AG08395 (cell line): Measurements from ENCODE around the gene CHFR.
"Not testable (repeated sequence)": the region's sequence is repeated elsewhere in the genome, so short reads cannot be mapped to it uniquely, and the experiment has no call there.

Experiments used
- DNase-seq: peaks from one replicate; pipeline ENCODE4 v3.0.0; 2012; ENCODE audit warnings: mixed read lengths, low spot score

Gene CHFR, protein sequence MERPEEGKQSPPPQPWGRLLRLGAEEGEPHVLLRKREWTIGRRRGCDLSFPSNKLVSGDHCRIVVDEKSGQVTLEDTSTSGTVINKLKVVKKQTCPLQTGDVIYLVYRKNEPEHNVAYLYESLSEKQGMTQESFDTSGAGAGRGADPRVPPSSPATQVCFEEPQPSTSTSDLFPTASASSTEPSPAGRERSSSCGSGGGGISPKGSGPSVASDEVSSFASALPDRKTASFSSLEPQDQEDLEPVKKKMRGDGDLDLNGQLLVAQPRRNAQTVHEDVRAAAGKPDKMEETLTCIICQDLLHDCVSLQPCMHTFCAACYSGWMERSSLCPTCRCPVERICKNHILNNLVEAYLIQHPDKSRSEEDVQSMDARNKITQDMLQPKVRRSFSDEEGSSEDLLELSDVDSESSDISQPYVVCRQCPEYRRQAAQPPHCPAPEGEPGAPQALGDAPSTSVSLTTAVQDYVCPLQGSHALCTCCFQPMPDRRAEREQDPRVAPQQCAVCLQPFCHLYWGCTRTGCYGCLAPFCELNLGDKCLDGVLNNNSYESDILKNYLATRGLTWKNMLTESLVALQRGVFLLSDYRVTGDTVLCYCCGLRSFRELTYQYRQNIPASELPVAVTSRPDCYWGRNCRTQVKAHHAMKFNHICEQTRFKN

DNA sequence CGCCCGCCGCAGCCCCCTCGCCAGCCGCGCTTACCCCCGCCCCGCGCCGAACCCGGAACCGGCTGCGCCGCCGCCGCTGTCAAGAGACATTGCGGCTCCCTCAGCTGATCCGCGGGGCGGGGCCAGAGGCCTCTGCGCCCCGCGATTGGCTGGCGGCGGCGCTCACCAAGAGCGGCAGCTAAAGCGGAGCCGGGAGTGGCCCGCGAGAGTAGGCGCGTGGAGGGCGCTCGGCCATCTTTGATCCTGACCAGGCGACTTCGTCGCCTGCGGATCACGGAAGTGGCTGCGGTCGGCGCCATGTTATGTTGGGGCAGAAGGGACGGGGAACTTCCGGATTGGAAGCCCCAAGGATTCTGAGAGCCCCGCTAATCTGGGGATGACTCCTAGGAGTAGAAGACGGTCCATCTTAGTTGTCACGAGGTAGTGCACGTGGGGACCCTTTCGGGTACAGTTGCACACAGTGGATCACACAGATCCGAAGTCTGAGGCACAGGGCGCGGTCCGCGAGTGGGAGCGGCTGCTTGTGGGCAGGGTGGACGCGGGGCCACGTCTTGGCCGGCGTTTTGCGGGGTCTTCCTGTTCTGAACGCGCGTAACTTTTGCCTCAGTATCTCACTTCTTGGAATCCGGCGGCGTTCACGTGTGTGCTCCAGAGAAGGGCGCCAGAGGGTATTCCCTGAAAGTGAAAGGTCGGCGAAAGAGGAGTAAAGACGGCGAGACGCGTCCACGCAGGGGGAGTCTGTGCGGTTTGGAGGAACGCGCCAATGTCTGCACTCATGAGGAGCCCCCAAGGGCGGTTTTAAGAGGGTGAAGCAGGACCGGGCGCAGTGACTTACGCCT, at the start of gene CHFR:
CHFR (minus strand) TSS at position 93 of the 839 bp plus-strand sequence. CDS start 277 bp downstream, outside the sequence.
- peak; percentile 97 for DNase-seq

DNA sequence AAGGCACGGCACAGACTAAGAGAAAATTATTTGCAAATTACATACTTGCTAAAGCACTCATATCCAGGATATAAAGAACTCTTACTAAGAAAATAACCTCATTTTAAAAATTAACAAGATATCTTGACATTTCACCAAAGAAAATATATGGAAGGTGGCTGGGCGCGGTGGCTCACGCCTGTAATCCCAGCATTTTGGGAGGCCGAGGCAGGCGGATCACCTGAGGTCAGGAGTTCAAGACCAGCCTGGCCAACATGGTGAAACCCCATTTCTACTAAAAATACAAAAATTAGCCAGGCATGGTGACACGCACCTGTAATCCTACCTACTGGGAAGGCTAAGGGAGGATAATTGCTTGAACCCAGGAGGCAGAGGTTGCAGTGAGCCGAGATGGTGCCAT, 49.5 kb upstream of the CHFR start:
- DNase-seq = not testable (repeated sequence)

DNA sequence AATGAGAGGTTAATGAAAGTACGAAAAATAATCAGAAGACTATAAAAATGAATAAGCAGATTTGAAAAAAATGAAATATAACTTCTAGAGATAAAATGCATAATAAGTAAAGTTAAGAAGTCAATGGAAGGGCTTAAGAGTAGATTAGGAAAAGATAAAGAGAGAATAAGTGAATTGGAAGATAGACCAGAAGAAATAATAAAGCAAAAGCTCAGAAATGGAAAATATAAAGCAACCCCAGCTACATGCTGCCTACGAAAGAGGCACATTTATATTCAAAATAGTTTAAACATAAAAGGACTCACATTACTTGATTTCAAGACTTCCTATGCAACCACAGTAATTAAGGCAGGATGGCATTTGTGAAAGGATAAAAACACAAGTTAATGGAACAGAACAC, 48.8 kb upstream of the CHFR start:
- no peak for DNase-seq

DNA sequence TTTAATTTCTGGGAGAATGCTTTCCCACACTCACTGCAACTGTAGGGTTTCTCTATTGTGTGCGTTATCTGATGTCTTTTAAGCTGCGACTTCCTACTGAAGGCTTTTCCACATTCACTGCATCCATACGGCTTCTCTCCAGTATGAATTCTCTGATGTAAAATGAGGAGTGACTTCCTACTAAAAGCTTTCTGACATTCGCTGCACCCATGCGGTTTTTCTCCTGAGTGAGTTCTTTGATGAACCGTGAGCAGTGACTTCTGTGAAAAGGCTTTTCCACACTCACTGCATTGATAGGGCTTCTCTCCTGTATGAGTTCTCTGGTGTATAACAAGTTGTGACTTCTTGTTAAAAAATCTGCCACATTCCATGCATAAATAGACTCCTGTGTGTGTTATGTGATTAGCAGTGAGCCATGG, 39.0 kb upstream of the CHFR start:
- no peak for DNase-seq

DNA sequence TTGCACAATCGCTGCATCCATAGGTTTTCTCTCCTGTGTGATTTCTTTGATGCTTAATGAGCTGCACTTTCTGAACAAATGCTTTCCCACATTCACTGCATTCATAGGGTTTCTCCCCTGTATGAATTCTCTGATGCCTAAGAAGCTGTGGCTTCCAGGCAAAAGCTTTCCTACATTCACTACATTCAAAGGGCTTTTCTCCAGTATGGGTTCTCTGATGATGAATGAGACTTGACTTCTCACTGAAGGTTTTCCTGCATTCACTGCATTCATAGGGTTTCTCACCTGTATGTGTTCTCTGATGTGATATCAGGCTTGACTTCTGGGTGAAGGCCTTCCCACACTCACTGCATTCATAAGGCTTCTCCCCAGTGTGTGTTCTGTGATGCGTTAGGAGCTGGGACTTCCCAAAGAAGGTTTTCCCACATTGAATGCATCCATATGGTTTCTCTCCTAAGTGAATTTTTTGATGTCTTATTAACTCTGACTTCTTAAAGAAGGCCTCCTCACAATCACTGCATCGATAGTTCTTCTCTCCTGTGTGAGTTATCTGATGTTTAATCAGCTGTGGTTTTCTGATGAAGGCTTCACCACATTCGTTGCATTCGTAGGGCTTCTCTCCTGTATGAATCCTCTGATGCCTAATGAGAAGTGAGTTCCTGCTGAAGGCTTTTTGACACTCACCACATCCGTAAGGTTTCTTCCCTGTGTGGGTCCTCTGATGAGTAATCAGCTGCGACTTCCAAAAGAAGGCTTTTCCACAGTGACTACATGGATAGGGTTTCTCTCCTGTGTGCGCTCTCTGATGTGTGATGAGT, 38.4 kb upstream of the CHFR start:
- no peak for DNase-seq

DNA sequence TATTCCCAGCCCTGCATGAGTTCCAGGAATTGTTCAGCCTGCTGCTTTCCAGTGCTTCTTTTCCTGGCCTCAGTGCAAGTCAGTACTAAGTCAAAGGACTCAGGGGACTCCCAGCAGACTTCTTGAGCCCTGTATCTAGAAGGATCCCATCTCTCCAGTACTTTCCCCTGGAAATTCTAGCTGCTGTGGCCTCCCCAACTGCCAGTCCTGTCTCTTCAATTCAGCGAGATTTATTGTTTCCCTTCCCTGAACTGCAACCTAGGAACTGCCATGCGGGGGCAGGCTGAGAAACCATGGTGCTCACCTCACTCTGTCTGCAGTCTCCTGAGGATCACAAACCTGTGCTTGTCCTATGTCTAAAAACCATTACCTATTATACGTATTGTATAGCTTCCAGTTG, 37.0 kb upstream of the CHFR start:
- DNase-seq = no peak

DNA sequence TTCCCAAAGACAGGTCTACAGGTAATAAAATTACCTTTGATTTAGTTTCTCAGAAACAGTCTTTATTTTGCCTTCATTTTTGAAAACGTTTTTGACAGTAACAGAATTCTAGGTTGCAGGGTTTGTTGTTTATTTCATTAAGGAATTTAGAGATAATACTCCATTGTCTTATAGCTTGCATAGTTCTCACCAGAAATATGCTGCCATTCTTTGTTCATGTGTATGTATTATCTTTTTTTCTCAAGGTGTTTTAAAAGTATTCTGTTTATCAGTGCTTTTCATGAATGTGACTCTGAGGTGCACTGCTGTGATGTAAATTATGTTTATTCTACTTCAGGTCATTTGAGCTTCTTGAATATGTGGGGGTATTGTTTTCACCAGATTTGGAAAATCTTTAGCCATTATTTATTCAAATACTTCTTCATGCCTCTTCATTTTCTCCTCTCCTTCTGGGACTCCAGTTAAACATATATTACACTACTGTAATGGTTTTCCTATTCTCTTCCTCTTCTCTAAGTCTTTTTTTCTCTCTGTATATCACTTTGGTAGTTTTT, 36.0 kb upstream of the CHFR start:
- no peak for DNase-seq

DNA sequence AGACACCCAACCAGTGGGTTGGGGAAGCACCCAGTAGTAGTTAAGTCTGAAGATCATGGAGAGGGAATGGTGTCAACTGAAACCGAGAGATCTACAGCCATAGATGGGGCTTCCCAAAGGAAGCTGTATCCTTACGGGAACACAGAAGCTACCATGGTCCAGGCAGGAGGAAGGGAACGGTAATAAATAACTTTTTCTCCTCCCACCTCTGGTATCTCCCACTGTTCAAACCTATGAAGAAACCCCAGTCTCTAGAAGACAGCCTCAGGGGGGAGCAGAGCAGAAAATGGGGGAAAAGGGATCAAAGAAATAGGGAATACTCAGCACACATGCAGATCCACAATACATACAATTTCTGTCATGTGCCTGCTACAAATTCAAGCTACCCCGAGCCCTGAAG, 35.3 kb upstream of the CHFR start:
- no peak for DNase-seq

DNA sequence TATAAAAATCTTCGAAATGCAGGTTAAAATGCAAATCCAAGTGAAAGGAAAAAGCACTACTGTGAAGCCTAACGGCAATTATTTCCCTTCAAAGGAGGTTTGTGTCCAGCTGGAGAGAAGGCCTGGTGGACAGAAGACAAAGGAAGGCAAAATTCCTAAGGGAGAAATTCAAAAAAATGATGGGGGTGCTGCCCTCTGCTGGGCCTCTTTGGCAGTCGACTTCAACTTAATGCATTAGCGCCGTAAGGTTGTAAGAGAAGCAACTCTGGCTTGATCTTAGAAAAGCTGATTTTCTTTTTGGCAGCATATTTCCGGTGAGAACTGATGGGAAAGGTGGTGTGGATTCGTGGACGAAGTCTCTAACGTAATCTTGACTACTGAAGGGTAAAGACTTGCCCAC, 34.3 kb upstream of the CHFR start:
- no peak for DNase-seq

DNA sequence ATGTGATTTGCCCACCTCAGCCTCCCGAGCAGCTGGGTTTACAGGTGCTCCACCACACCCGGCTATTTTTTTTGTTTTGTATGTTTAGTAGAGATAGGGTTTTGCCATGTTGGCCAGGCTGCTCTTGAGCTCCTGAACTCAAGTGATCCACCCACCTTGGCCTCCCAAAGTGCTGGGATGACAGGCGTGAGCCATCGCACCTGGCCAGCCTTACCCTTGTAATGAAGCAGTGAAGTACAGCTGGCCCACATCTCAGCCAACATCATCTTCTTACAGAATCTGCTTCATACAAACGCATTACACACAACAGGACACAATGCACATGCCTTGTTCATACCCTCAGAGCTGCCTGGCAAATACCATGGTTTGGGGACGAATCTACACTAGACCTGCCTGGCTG, 31.3 kb upstream of the CHFR start:
- DNase-seq = no peak

DNA sequence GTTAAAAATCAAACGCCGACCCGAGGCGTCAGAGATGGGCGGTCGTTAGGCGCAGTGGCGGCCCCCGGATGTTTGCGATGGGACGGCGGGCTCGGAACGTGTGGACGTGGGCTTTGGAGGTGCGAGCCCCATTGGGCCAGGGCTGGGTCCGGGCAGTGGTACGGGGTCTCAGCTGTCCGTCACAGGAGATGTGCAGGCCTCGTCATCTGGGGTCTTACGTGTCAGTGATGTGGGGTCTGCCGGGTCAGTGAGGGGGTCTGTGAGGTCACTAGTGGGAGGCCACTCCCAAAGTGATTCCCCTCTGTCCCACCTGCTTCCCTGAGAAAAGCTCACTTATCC, 21.6 kb upstream of the CHFR start:
- DNase-seq = no peak

DNA sequence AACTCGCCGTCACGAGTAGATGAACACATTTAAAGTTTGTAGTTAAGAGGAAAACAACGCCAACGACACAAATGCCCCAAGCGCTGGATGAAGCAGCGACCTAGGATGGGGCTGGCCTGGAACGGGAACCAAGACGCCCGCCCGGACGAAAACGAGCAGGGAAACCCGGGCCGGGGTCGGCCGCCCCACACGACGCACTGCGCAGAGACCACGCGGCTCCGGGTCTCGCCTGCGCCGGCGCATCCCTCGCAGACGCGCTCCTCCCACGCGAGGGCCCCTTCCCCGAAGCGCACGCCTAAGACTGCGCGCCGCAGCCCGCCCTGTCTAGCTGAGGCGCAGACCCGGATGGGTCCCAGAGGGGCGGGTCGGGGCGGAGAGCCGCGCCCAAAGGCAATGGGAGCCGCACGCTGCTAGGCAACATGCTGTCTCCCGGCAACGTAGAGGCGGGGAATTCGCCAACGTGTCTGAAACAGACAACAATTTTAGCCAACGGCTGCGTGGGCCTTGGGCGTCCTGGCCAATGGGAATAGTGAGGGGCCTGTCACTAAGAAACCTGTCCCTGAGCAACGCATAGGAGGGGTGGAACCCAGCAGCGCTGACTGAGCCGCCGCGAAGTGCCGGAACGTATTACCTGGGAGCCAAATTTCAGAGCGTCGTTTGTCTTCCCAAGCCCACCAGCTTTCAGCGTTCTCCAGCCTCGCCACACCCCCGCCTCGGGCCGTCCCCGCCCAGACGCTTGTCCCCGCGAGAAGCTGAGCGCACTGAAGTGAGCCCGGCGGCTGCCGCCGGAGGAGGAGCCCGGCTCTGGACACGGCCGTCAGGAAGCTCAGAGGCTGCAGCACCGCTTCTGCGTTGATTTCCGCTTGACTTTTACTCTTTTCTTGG, 21.0 kb upstream of the CHFR start:
- peak; percentile 97 for DNase-seq

DNA sequence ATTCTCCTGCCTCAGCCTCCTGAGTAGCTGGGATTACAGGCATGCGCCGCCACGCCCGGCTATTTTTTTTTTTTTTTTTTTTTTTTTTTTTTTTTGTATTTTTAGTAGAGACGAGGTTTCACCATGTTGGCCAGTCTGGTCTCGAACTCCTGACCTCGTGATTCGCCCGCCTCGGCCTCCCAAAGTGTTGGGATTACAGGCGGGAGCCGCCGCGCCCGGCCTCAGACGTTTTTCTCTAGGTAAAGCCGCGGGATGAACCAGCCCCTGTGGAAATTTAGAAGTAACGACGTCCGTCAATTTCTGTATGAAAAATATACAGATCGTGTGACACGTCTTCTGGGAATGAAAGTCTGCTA, 20.4 kb upstream of the CHFR start:
- not testable (repeated sequence) for DNase-seq

DNA sequence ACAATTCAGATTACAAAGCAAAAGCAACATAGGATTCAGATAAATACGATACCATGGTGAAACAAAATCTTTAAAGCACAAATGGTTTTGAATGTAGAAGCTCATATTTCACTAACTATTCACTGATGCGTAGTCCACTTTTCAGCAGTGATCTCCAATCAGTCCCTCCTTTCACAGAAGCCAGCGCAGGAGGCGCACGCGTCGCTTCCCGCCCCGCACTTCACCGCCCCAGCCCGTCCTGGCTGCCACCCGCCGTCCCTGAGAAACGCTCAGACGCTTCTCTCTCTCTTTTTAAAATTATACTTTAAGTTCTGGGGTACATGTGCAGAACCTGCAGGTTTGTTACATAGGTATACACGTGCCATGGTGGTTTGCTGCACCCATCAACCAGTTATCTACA, 19.8 kb upstream of the CHFR start:
- DNase-seq = no peak

DNA sequence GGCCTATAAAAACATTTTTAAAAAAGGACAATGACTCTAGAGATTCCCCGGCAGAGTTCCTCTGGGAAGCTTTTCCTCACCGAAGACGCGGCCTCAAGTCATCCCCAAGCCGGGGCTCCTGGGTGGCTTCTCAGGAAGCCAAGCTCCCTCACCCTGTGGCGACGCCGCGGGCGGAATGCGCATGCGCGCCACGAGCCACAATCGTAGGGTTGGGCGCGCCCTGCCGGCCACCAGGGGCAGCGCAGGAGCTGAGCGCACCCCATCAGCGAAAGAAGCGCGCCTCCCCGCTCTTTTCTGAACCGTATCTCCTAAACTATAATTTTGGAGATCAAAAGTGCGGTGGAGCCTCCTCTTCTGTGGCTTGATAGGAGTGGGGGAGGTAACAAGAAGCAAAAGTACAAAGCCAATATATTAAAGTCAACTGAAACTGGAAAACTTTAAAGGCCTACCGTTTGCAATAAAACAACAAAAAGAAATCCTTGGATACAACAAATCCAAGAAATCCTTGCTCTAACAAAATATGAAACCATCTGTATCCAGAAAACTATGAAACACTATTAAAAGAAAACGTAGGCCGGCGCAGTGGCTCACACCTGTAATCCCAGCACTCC, 17.4 kb upstream of the CHFR start:
- peak; percentile 68 for DNase-seq

DNA sequence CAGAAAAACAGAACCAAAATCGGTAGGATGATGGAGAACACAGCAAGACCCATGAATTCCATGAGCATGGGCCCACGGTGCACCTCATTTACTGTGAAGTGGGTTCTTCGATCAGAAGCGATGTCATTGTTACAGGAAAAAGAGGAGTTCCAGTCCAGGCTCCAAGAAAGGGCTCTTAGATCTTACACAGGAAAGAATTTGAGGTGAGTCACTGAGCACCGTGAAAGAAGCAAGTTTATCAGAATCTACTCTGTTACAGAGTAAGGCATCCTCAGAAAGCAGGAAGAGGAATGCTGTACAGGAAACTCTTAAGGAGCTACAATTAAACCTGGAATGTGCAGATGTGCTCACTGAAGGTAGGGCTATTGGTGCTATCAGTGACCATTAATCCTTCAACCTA, 11.6 kb upstream of the CHFR start:
- DNase-seq = no peak

DNA sequence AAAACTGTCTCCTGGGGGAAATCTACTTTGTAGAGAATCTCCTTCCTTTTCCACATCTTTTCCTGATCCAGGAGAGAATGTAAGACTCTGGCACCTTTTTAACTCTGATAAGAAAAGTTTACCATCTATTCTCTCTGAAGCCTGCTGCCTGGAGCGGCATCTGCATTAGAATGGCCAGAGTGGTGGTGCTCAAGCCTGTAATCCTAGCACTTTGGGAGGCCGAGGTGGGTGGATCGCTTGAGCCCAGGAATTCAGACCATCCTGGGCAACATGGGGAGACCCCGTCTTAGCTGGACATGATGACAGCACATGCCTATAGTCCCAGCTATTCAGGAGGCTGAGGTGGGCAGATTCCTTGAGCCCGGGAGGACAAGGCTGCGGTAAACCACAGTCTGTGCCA, 1.4 kb upstream of the CHFR start:
- DNase-seq = no peak

DNA sequence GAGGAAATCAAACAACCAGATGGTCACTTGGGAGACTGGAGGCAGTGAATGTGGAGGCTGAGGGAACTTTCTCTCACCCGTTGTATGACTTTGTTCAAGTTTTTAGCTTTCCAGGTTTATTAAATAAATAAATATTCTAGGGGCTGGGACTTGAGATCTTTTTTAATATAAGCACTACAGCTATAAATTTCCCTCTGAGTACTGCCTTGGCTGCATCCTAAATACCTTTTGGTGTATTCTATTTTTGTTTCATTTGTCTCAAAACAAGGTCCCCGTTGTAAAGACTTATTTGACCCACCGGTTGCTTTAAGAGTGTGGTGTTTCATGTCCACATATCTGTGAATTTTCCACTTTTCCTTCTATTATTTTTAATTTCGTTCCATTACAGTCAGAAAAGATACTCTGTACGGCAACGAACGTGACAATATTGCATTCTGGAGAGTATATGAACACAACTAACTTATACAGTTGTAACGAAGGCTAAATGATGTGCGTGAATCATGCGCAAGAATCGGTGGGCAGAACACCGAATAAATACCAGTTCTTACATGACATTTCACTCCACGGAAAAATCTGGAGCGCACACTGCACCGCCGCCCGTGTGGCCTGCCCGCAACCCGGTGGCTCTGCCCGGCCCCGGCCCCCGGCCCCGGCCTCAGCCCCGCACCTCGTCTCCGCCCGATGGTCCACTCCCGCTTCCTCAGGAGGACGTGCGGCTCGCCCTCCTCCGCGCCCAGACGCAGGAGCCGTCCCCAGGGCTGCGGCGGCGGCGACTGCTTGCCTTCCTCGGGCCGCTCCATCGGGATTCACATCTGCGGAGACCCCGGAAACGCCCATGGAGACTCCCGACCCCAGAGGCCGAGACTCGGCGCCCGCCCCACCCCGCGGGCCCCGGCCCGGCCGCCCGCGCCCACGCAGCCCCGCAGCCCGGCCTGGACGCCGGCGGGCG, 602 bp downstream of the CHFR start:
- DNase-seq = peak; percentile 22

DNA sequence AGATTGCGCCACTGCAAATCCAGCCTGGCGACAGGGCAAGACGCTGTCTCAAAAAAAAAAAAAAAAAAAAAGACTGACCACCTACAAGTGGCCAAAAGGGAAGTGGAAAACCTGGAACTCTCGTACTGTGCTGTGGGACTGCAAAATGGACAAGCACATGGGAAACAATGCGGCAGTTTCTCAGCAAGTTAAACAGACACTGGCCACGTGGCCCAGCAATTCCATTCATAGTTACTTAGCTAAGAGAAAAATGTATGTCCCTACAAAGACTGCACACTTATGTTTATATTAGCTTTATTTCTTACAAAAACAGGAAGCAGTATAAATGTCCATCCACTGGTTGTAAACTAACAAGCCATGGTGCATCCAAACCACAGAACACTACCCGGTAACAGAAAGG, 5.6 kb downstream of the CHFR start:
- DNase-seq = no peak
